Endothelial cell of coronary artery (primary cell): ENCODE measurements around the gene PABPC1L. TPM values are rescaled to one million over a fixed set of nuclear protein-coding genes. Genes with fewer than 3 reads are reported as not detected.

ENCODE experiments used
- total RNA-seq: library from RNA; depleted of rRNA; stranded (reverse); fragments of >200 nt; gene quantifications from 2 replicates; pipeline ENCODE4 v1.2.3, GENCODE V29; 2014

The PABPC1L gene
- total RNA-seq = 1.5 and 4.3 TPM in 2 replicates

DNA sequence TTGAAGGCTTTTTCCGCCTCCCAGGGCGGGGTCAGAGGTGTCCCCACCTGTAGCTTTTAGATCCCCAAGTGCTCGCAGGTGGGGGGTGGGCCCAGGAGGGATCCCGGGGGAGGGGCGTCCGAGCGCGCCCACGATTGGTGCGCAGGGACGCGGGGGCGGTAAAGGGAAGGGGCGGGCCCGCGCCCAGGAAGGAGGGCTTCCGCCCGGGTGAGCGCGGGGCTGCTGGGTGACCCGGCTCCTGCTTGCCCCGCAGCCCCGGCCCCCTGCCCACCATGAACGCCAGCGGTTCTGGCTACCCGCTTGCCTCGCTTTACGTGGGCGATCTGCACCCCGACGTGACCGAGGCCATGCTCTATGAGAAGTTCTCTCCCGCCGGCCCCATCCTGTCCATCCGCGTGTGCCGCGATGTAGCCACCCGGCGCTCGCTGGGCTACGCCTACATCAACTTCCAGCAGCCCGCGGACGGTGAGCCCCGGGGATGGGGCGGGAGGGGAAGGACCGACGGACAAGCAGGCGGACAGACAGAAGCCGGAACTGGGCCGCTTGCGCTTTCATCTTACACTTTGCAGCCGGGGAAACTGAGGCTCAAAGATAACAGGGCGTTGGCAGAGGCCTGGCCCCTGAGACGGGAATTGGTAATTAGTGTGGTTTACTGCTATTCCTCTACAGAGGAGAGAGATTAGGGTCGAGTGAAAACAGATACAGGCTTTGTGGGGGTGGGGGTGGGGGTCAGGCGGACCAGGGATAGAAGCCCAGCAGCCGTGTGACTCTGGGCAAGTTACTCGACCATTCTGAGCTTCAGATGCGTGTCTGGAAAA is at the start of gene PABPC1L:
Gene PABPC1L (plus strand): TSS at position 189 of the 818 bp plus-strand sequence. CDS start 84 bp downstream, at position 273.

DNA sequence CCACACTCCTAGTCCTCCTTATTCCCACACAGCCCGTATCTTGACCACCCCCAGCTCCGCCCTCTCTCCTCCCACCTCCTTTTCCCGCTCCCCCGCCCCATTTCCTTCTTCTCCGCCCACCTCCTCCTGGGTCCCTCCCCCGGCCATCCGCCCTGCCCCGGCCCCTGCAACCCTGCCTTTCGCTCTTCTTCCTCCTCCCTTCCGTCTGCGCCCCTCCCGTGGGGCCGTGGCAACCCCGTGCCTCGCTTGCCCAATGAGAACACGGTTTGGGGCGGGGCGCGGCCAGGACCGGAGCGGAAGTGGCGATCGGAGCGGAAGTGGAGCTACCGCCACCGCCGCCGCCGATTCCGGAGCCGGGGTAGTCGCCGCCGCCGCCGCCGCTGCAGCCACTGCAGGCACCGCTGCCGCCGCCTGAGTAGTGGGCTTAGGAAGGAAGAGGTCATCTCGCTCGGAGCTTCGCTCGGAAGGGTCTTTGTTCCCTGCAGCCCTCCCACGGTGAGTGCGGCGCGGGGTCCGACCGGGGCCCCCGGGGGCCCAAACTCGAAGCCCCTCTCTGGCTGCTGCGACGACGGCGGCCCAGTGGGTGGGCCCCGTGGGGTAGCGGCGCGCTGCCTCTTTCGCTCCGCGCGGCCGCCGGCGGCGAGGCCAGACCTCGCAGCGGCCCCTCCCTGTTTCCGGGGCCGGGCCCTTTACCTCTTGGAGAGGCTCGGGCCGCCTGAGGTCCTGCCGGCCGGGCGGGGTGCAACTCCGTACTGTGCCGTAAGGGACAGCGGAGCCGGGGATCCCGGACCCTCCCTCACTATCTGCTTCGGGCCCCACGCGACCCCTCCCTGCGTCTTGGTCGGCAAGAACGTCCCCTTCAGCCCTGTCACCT is 24.2 kb upstream of the PABPC1L start, which contains the start of gene YWHAB:
Gene YWHAB (plus strand): TSS at position 314 of the 874 bp plus-strand sequence. CDS start 15,829 bp downstream, outside the sequence.

DNA sequence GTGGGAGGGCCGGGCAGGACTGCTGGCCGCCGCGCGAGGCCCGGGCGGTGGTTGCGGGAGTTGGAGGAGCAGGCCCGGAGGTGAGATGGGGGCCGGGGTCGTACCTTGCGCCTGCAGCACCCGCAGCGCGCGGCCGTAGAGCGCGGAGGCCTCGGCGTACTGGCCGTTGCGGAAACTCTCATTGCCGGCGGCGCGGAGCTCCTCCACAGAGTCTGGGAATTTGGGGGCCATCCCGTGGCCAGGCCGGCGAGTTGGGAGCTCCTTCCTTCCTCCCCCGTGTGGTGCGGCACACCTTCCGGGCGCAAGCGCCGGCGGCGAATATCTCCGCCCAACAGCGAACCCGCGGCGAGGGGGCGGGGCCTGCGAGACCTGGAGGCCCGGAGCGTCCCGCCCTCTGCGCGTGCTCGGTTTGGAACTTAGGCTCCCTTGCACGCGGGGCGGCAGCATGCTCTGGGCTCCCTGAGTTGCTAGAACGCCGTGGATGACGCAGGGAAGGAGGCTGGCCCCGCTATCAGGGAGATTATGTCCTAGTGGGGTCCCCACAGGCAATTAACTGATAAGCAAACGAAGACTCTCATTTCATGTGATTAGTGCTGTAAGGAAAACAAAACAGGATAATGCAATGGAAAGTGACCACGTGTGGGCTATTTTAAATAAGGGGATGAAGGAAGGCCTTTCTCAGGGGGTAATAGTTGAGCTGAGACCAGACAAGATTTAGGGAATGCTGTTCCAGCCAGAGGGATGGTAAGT is 50.4 kb downstream of the PABPC1L start, which contains the start of gene TOMM34:
Gene TOMM34 (minus strand): TSS at position 295 of the 750 bp plus-strand sequence. CDS start 64 bp downstream, at position 231.

DNA sequence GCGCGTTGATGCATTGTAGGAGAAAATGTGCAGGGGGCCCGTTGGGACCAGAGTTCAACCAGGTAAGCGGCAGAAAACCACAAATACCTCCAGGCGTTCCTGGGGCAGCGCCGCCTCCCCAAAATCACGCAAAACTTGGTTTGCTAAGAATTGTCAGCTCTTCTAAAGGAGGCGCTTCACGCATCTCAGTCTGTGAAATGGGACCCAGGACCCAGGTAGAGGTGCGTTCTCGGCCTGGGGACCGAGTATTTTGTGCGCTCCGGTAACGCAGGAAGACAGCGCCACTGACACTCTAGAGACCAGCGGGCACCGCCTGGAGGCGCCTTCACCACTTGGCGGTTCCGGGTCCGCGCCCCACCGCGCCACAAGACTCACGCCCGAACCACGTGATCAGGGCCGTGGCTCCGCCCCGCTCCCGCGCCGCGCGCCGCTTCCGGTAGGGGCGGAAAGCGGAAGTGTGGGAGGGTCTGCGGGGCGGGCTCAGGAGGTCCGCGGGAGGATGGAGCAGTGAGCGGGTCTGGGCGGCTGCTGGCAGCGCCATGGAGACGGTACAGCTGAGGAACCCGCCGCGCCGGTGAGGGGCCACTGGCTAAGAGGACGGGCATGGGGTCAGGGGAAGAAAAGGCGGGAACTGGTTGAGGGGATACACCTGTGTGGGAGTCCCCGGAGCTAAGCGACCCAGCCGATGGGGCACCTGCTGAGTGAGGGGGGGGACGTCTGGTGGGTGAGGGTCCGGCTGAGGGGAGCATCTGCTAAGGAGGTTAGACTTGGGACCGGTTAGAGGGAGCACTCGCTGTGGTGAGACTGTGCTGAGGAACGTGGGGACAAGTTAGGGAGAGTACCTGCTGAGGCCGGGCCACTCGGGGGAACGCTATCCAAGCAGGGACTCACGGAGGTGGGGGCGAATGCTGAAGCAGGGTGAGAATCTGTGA is 56.4 kb downstream of the PABPC1L start, which contains the start of gene STK4:
Gene STK4 (plus strand): TSS at position 483 of the 932 bp plus-strand sequence. CDS start 57 bp downstream, at position 540.

Other genes with a start within 250 kb of the PABPC1L start
- 0.09 and 0.66 TPM in 2 replicates for gene CCN5, start 194.7 kb upstream of the PABPC1L start, total RNA-seq
- gene KCNK15, start 164.2 kb upstream of the PABPC1L start, total RNA-seq = 0.09 TPM in 1 of 2 replicates, not detected in the other
- gene RIMS4, start 99.5 kb upstream of the PABPC1L start, total RNA-seq = not detected in 2 replicates
- gene YWHAB, start 24.4 kb upstream of the PABPC1L start, total RNA-seq = 111 and 112 TPM in 2 replicates
- 16.4 and 27.3 TPM in 2 replicates for gene TOMM34, start 50.3 kb downstream of the PABPC1L start, total RNA-seq
- 17.4 and 26.2 TPM in 2 replicates for gene STK4, start 56.5 kb downstream of the PABPC1L start, total RNA-seq
- gene KCNS1, start 191.1 kb downstream of the PABPC1L start, total RNA-seq = under 0.01 and 0.85 TPM in 2 replicates
- not detected in 2 replicates for gene WFDC5, start 205.1 kb downstream of the PABPC1L start, total RNA-seq
- gene WFDC12, start 214.4 kb downstream of the PABPC1L start, total RNA-seq = not detected in 2 replicates